Measurements from ENCODE around the gene ACAT1.
"Not testable (repeated sequence)": the region's sequence is repeated elsewhere in the genome, so short reads cannot be mapped to it uniquely, and the experiment has no call there.

Gene ACAT1

GRCh38 chr11:108144615-108145014 lies 23.2 kb downstream of the ACAT1 start:
- no peak for DNase-seq (ENCODE audit: low read depth in 2 of 2)

GRCh38 chr11:108147150-108147549 lies 25.8 kb downstream of the ACAT1 start:
- DNase-seq (ENCODE audit: low read depth in 2 of 2) = no peak

- DNase-seq (ENCODE audit: low read depth in 2 of 2) = no peak
These were observed 27.2 kb downstream of the ACAT1 start for GRCh38 chr11:108148556-108148955.

GRCh38 chr11:108154591-108154990 lies 33.2 kb downstream of the ACAT1 start:
- DNase-seq (ENCODE audit: low read depth in 2 of 2) = no peak

GRCh38 chr11:108160970-108161566 lies 39.7 kb downstream of the ACAT1 start:
- DNase-seq (ENCODE audit: low read depth in 2 of 2) = no peak

GRCh38 chr11:108162878-108163277 lies 41.5 kb downstream of the ACAT1 start:
- DNase-seq (ENCODE audit: low read depth in 2 of 2) = not testable (repeated sequence)

GRCh38 chr11:108167624-108168023 lies 46.3 kb downstream of the ACAT1 start:
- DNase-seq (ENCODE audit: low read depth in 2 of 2) = no peak

- DNase-seq (ENCODE audit: low read depth in 2 of 2) = no peak
These were observed 48.8 kb downstream of the ACAT1 start for GRCh38 chr11:108170184-108170583.

GRCh38 chr11:108177570-108177969 lies 56.2 kb downstream of the ACAT1 start:
- DNase-seq (ENCODE audit: low read depth in 2 of 2) = no peak

- DNase-seq (ENCODE audit: low read depth in 2 of 2) = no peak
These were observed 72.4 kb downstream of the ACAT1 start for GRCh38 chr11:108193725-108194124.

- DNase-seq (ENCODE audit: low read depth in 2 of 2) = no peak
These were observed 75.5 kb downstream of the ACAT1 start for GRCh38 chr11:108196901-108197300.

Measured in stimulated activated CD4-positive, alpha-beta T cell treated with anti-CD3 and anti-CD28 coated beads, Interleukin-15, amount 100 ng/mL, for 48 hours (primary cell).